HG03064 (cell line): ENCODE data around the gene ITGB3.

Source experiments
- ATAC-seq: cut with Tn5 transposase; IDR thresholded peaks from one replicate; pipeline ENCODE4 v1.9.1; 2021; ENCODE audit warnings: low read depth; ENCODE audit not compliant: unreplicated experiment

Gene ITGB3

GRCh38 chr17:47295037-47295873, 41.6 kb downstream of the ITGB3 start:
- ATAC-seq = no peak

GRCh38 chr17:47295874-47296255, 42.2 kb downstream of the ITGB3 start:
- ATAC-seq = no peak

GRCh38 chr17:47297661-47298400, 44.2 kb downstream of the ITGB3 start:
- ATAC-seq = no peak

GRCh38 chr17:47298712-47299111, 45.1 kb downstream of the ITGB3 start:
- ATAC-seq = no peak

GRCh38 chr17:47299239-47299910, 45.7 kb downstream of the ITGB3 start:
- no peak for ATAC-seq

GRCh38 chr17:47300718-47301117, 47.1 kb downstream of the ITGB3 start:
- no peak for ATAC-seq

- no peak for ATAC-seq
These were observed 47.5 kb downstream of the ITGB3 start for GRCh38 chr17:47301161-47301560.

- no peak for ATAC-seq
These were observed 48.2 kb downstream of the ITGB3 start for GRCh38 chr17:47301831-47302230.

GRCh38 chr17:47304186-47304585, 50.6 kb downstream of the ITGB3 start:
- no peak for ATAC-seq

- no peak for ATAC-seq
These were observed 51.8 kb downstream of the ITGB3 start for GRCh38 chr17:47305302-47305923.

- no peak for ATAC-seq
These were observed 56.6 kb downstream of the ITGB3 start for GRCh38 chr17:47310186-47310733.

GRCh38 chr17:47311420-47311819, 57.8 kb downstream of the ITGB3 start:
- ATAC-seq = no peak

GRCh38 chr17:47315451-47316266, 62.0 kb downstream of the ITGB3 start:
- no peak for ATAC-seq

GRCh38 chr17:47316311-47316710, 62.7 kb downstream of the ITGB3 start:
- no peak for ATAC-seq

- ATAC-seq = no peak
These were observed 63.5 kb downstream of the ITGB3 start for GRCh38 chr17:47317119-47317518.

GRCh38 chr17:47318197-47318918, 64.7 kb downstream of the ITGB3 start:
- ATAC-seq = no peak

- no peak for ATAC-seq
These were observed 67.4 kb downstream of the ITGB3 start for GRCh38 chr17:47320879-47321502.

- ATAC-seq = peak; percentile 81
These were observed 70.0 kb downstream of the ITGB3 start, which contains the start of gene EFCAB13 for GRCh38 chr17:47323382-47324223. Gene EFCAB13 (plus strand): TSS chr17:47323955. CDS start chr17:47328354, 4,399 bp downstream.
